CD4-positive, alpha-beta memory T cell (primary cell): ENCODE data around the gene FAM83B. TPM values are rescaled to one million over a fixed set of nuclear protein-coding genes. Genes with fewer than 3 reads are reported as not detected.

ENCODE experiments used
- CTCF ChIA-PET: fragments of 350-600 bp; sonication (Branson Sonifier 250); formaldehyde crosslinking; loops from one replicate; lab custom pipeline; 2021; ENCODE audit warnings: inconsistent platforms; ENCODE audit not compliant: partially characterized antibody; lab: Charles Lee
- POLR2A ChIA-PET: fragments of 350-600 bp; sonication (Branson Sonifier 250); formaldehyde crosslinking; loops from one replicate; lab custom pipeline; 2021; ENCODE audit not compliant: partially characterized antibody; lab: Charles Lee
- DNase-seq, 5 donors: peaks; one replicate each; pipeline versions ENCODE4 v3.0.0 to v3.0.0-alpha.2; 2020 to 2022; ENCODE audit warnings: mixed read lengths in 1 of 5
- H3K27ac ChIP-seq: one replicate; pipeline ENCODE4 v1.7.0; 2013; ENCODE audit warnings: low read depth, low read length
- H3K27me3 ChIP-seq: 2 replicates; pipeline ENCODE4 v1.7.0; 2013; ENCODE audit warnings: mild to moderate bottlenecking, low read length, moderate library complexity; ENCODE audit not compliant: insufficient read depth
- H3K36me3 ChIP-seq: 2 replicates; pipeline ENCODE4 v1.7.0; 2013; ENCODE audit warnings: mild to moderate bottlenecking, low read length, moderate library complexity; ENCODE audit not compliant: insufficient read depth
- H3K4me1 ChIP-seq: 2 replicates; pipeline ENCODE4 v1.7.0; 2013; ENCODE audit warnings: mild to moderate bottlenecking, low read length, moderate library complexity; ENCODE audit not compliant: insufficient read depth
- H3K4me3 ChIP-seq, 2 donors: one replicate each; pipeline ENCODE4 v1.7.0; 2013; ENCODE audit warnings: low read length in 2 of 2, mild to moderate bottlenecking in 1 of 2
- H3K9me3 ChIP-seq, 2 donors: one replicate each; pipeline ENCODE4 v1.7.0; 2013; ENCODE audit warnings: low read length in 2 of 2, control low read depth in 1 of 2; ENCODE audit not compliant: control insufficient read depth in 1 of 2
- H3K27ac Mint-ChIP-seq, 7 donors: one replicate each; pipeline ENCODE4 v1.8.0; 2020 to 2021; ENCODE audit warnings: mixed read lengths in 7 of 7, mild to moderate bottlenecking in 6 of 7, inconsistent platforms in 3 of 7, moderate library complexity in 3 of 7
- H3K27me3 Mint-ChIP-seq, 2 donors: one replicate each; pipeline ENCODE4 v1.8.0; 2020 to 2021; ENCODE audit warnings: mixed read lengths in 2 of 2
- H3K36me3 Mint-ChIP-seq, 2 donors: one replicate each; pipeline ENCODE4 v1.8.0; 2020 to 2021; ENCODE audit warnings: mixed read lengths in 2 of 2, inconsistent platforms in 1 of 2, mild to moderate bottlenecking in 1 of 2
- H3K4me1 Mint-ChIP-seq, 4 donors: one replicate each; pipeline ENCODE4 v1.8.0; 2020 to 2021; ENCODE audit warnings: mixed read lengths in 4 of 4, mild to moderate bottlenecking in 1 of 4
- H3K4me3 Mint-ChIP-seq, 8 donors: one replicate each; pipeline ENCODE4 v1.8.0; 2020 to 2021; ENCODE audit warnings: mixed read lengths in 8 of 8, mild to moderate bottlenecking in 7 of 8, moderate library complexity in 6 of 8, inconsistent platforms in 3 of 8
- H3K9me3 Mint-ChIP-seq, 8 donors: one replicate each; pipeline ENCODE4 v1.8.0; 2020 to 2021; ENCODE audit warnings: mixed read lengths in 8 of 8, mild to moderate bottlenecking in 5 of 8, inconsistent platforms in 3 of 8, moderate library complexity in 1 of 8
- intact Hi-C: fragments of 100-400 bp; cut with micrococcal nuclease; formaldehyde crosslinking; loops from one replicate; pipeline ENCODE4 v1.15.1; 2023
- polyA plus RNA-seq, 2 donors: library from polyadenylated mRNA; unstranded; fragments of 300-500 nt; fragmentation: Illumina TruSeq; gene quantifications; one replicate each; pipeline ENCODE4 v1.2.3, GENCODE V29; 2021
- total RNA-seq, 2 experiments: library from RNA; stranded (reverse); gene quantifications; one replicate each; pipeline ENCODE4 v1.2.3, GENCODE V29; 2021

FAM83B gene
- total and polyA plus RNA-seq, 4 experiments from 2014 or later = not detected

DNA sequence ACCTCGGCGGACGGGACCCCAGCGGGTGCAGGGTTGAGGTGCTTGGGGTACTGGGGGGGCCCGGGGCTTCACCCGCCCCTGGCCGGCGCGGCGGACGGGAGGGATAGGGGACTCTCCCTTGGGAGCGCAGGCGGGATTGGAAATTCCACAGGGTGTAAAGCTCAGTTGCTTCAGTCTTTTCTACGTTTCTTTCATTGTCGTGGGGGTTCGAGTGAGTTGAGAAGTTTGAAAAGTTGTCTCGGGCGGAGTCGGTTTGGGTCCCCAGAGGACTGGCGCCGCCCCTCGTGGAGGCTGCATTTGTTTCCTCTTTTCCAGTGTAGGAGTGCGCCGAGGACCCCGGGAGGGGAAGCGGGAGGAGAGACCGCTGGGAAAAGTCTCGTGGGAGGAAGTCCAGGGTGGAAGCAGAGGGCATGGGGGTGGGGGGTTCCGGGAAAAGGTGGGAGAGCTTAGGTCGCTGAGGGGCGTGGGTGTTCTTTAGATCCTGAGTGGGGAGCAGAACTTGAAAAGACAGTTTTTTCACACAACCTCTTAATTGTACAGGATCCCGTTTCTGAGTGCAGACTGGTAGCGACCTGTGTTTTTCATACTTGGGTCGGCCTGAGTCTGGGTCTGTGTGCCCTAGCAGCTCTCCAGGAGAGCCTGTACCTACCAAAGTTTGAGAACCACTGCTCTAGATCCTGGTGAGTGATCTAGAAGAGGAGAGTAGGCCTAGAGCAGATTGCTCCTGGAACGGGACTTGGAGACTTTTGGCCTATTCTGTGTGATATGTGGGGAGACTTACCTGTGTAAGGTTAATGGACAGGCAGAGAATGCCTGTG is 495 bp downstream of the FAM83B start:
- H3K9me3 ChIP-seq = no peaks in the 10 kb centered on the region
- CTCF ChIA-PET = no interaction called here
- no peak for DNase-seq
- no peak overlapping the region for H3K4me3 ChIP-seq
- Mint-ChIP-seq H3K27me3 (peaks cover 5 to 8% of the 10 kb centered on the region in 2 donors), H3K36me3 (no peaks in the 10 kb centered on the region), H3K9me3 (peaks cover 0 to 28% (median 12%) of the 10 kb centered on the region in 8 donors), H3K4me1 (no peaks in the 10 kb centered on the region), H3K27ac (no peak overlapping the region), H3K4me3 (no peak overlapping the region)
- H3K27ac ChIP-seq = no peak overlapping the region
- H3K4me1 ChIP-seq = no peaks in the 10 kb centered on the region
- POLR2A ChIA-PET = no interaction called here
- no peaks in the 10 kb centered on the region for H3K27me3 ChIP-seq
- no peaks in the 10 kb centered on the region for H3K36me3 ChIP-seq
- intact Hi-C loops = no loop called here

DNA sequence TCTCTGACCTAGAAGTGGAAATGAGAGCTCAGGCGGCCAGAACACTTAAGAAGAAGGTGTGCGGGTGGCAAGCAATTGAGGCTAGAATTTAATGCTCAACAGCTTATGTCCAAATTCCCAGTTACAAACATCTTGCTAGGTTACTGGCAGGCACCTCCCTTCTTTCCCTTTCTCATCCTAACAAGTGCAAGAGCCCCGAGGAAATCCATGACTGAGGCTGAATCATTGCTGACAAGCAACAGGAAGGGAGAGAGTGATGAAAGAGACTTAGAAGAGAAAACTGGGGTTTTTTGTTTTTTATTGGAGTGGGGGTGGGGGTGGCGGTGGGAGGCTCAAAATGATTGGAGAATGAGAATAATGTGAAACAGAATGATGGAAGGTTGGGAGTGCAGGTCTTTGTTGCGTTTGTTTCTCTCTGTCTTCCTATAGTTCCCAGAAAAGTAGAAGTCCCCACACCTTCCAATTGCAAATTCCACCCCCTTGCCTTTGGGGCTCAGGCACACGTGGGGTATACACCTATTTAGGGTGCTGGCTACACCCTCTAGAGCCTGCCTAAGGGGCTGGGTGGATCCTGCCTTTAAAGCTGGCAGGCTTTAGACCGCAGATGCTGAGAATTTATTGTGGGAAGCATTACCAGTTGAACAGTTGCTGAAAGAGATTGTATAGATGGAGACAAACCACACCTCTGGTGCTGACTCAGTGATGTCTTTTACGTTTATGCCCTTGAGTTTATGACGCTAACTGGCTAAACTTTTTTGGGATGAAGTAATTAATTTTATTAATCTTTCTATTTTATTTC is 1.4 kb downstream of the FAM83B start:
- no peak overlapping the region for H3K4me3 ChIP-seq
- H3K27ac ChIP-seq = no peak overlapping the region
- ChIA-PET POLR2A (no interaction called here), CTCF (no interaction called here)
- DNase-seq = no peak
- Mint-ChIP-seq H3K4me1 (no peaks in the 10 kb centered on the region), H3K36me3 (no peaks in the 10 kb centered on the region), H3K27ac (no peak overlapping the region), H3K4me3 (no peak overlapping the region), H3K9me3 (peaks cover 0 to 29% (median 14%) of the 10 kb centered on the region in 8 donors), H3K27me3 (peaks cover 5 to 8% of the 10 kb centered on the region in 2 donors)
- H3K36me3 ChIP-seq = no peaks in the 10 kb centered on the region
- no peaks in the 10 kb centered on the region for H3K27me3 ChIP-seq
- H3K4me1 ChIP-seq = no peaks in the 10 kb centered on the region
- intact Hi-C loops = no loop called here
- H3K9me3 ChIP-seq = no peaks in the 10 kb centered on the region

DNA sequence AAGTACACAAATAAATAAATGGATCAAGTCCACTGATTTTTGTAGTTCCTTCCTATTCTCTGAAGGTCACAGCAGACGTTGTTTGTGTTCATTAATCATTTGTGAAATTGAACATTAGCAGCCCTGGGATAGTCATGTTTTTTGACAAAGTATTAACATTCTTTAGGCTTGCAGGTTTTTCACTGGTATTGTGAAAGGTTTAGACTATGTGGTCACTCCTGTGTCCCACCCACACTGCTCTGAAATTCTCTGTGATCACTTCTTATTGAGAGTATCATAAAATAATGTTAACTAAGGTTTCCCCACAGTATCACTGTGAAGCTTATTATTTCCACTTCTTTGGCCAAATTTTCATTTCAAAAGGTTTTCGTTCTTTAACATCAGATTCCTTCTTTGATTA is 3.5 kb downstream of the FAM83B start:
- CTCF ChIA-PET = no interaction called here

DNA sequence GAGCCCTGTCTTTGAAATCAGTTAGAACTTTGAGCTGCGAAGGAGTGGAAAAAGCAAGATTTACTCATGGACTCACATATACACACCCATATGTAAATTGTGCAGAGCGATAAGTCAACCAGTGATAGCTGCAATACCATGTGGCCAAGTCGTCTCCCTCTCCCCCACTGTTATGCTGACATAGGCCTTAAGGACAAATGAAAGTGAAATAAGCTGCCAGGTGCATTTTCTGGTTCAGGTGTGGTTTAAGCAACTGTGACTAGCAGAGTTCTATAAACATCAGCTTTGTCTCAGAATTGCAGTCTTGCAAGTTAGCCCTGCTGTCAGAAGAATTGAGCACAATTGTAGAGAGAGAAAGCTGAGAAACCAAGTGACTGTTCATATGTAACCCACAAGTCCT is 9.6 kb downstream of the FAM83B start:
- H3K4me3 Mint-ChIP-seq = no peak overlapping the region
- Histone ChIP-seq H3K4me3 (no peak overlapping the region), H3K9me3 (no peaks in the 10 kb centered on the region), H3K27ac (no peak overlapping the region), H3K36me3 (no peaks in the 10 kb centered on the region), H3K27me3 (no peaks in the 10 kb centered on the region), H3K4me1 (no peaks in the 10 kb centered on the region)
- CTCF ChIA-PET = no interaction called here
- peaks cover 2 to 16% (median 5%) of the 10 kb centered on the region in 8 donors for H3K9me3 Mint-ChIP-seq
- POLR2A ChIA-PET = no interaction called here
- DNase-seq = no peak
- H3K27me3 Mint-ChIP-seq = no peaks in the 10 kb centered on the region
- intact Hi-C loops = no loop called here
- H3K4me1 Mint-ChIP-seq = no peaks in the 10 kb centered on the region
- no peak overlapping the region for H3K27ac Mint-ChIP-seq
- H3K36me3 Mint-ChIP-seq = no peaks in the 10 kb centered on the region

More for the DNA sequence above, 3.5 kb downstream of the FAM83B start:
- H3K36me3 ChIP-seq = no peaks in the 10 kb centered on the region
- Mint-ChIP-seq H3K27ac (no peak overlapping the region), H3K36me3 (no peaks in the 10 kb centered on the region), H3K4me3 (no peak overlapping the region), H3K4me1 (no peaks in the 10 kb centered on the region), H3K27me3 (peaks cover 5 to 8% of the 10 kb centered on the region in 2 donors), H3K9me3 (peaks cover 3 to 28% (median 15%) of the 10 kb centered on the region in 8 donors)
- POLR2A ChIA-PET = no interaction called here
- no peak overlapping the region for H3K27ac ChIP-seq
- no peaks in the 10 kb centered on the region for H3K4me1 ChIP-seq
- H3K27me3 ChIP-seq = no peaks in the 10 kb centered on the region
- intact Hi-C loops = no loop called here
- H3K9me3 ChIP-seq = no peaks in the 10 kb centered on the region
- H3K4me3 ChIP-seq = no peak overlapping the region
- DNase-seq = no peak

DNA sequence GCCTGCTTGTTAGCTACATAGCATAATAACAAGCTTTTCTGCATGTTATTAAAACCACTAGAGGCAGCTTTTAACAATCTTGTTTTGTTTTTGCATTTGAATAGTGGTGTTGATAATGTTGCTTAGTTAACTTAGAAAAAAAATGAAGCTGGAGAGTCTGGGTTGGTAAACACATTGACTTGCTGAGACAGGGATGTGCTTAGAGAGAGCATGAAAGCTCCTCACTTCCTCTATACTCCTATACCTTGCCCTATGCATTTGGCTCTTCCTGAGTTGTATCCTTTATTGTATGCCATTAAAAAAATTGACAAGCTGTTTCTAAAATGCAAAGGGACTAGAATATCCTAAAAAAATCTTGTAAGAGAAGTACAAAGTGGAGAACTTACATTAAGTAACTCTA is 13.6 kb downstream of the FAM83B start:
- Histone ChIP-seq H3K4me1 (no peaks in the 10 kb centered on the region), H3K4me3 (no peak overlapping the region), H3K27ac (no peak overlapping the region), H3K36me3 (no peaks in the 10 kb centered on the region), H3K27me3 (no peaks in the 10 kb centered on the region), H3K9me3 (no peaks in the 10 kb centered on the region)
- no peaks in the 10 kb centered on the region for H3K27me3 Mint-ChIP-seq
- H3K27ac Mint-ChIP-seq = no peak overlapping the region
- CTCF ChIA-PET = interaction anchor here (1.0 kb wide), 1 partner anchor 9 kb away, joined by 4 read pairs; no protein-coding TSS in a partner anchor
- H3K4me3 Mint-ChIP-seq = no peak overlapping the region
- peaks cover 0 to 14% (median 6%) of the 10 kb centered on the region in 8 donors for H3K9me3 Mint-ChIP-seq
- DNase-seq = no peak
- H3K4me1 Mint-ChIP-seq = no peaks in the 10 kb centered on the region
- POLR2A ChIA-PET = no interaction called here
- intact Hi-C loops = no loop called here
- no peaks in the 10 kb centered on the region for H3K36me3 Mint-ChIP-seq

DNA sequence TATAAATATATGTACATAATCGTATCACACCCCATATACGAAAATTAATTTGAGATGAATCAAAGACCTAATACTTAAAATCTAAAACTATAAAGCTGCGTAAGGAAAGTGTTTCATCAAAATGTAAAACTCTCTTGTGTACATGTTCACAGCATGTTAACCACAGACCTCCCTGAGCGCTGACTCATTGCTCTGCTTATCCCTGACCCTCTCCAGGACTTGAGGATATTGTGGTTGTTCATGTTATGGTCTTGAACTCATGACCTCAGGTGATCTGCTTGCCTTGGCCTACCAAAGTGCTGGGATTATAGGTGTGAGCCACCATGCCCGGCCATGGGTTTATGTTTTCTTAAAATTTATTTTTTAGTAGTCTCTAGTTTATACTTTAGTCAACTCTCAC is 14.2 kb downstream of the FAM83B start:
- H3K27me3 Mint-ChIP-seq = no peaks in the 10 kb centered on the region
- no peaks in the 10 kb centered on the region for H3K4me1 Mint-ChIP-seq
- H3K4me3 Mint-ChIP-seq = no peak overlapping the region
- POLR2A ChIA-PET = no interaction called here
- DNase-seq = no peak
- no peaks in the 10 kb centered on the region for H3K9me3 ChIP-seq
- H3K4me1 ChIP-seq = no peaks in the 10 kb centered on the region
- H3K36me3 ChIP-seq = no peaks in the 10 kb centered on the region
- intact Hi-C loops = no loop called here
- no peak overlapping the region for H3K27ac Mint-ChIP-seq
- no peak overlapping the region for H3K4me3 ChIP-seq
- H3K9me3 Mint-ChIP-seq = peaks cover 0 to 14% (median 6%) of the 10 kb centered on the region in 8 donors
- H3K27me3 ChIP-seq = no peaks in the 10 kb centered on the region
- CTCF ChIA-PET = no interaction called here
- H3K36me3 Mint-ChIP-seq = no peaks in the 10 kb centered on the region
- H3K27ac ChIP-seq = no peak overlapping the region

- Mint-ChIP-seq H3K27me3 (no peaks in the 10 kb centered on the region), H3K9me3 (peaks cover 0 to 14% (median 6%) of the 10 kb centered on the region in 8 donors), H3K4me1 (no peaks in the 10 kb centered on the region), H3K4me3 (no peak overlapping the region), H3K36me3 (no peaks in the 10 kb centered on the region), H3K27ac (no peak overlapping the region)
- DNase-seq = no peak
- no peaks in the 10 kb centered on the region for H3K4me1 ChIP-seq
- H3K27ac ChIP-seq = no peak overlapping the region
- H3K27me3 ChIP-seq = no peaks in the 10 kb centered on the region
- no peak overlapping the region for H3K4me3 ChIP-seq
- CTCF ChIA-PET = no interaction called here
- POLR2A ChIA-PET = no interaction called here
- H3K36me3 ChIP-seq = no peaks in the 10 kb centered on the region
- intact Hi-C loops = no loop called here
- H3K9me3 ChIP-seq = no peaks in the 10 kb centered on the region
These were observed 15.5 kb downstream of the FAM83B start for GRCh38 chr6:54861905-54862616.
